ENCODE data around the gene GNG4.
"Not testable (repeated sequence)": the region's sequence is repeated elsewhere in the genome, so short reads cannot be mapped to it uniquely, and the experiment has no call there.

GNG4 gene

DNA sequence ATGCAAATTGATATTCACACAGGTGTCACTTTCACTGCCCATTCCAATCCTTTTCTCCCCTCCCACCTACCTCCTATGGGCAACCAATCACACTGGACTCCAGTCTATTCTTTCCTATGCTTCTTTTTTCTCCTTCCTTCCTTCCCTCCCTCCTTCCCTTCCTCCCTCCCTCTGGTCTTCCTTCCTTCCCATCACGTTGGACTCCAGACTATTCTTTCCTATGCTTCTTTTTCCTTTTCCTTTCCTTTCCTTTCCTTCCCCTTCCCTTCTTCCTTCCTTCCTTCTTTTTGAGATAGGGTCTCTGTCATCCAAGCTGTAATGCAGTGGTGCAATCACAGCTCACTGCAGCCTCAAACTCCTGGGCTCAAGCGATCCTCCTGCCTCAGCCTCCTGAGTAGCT lies 64.6 kb downstream of the GNG4 start:
- DNase-seq (ENCODE audit: low read depth, low spot score): no peak

DNA sequence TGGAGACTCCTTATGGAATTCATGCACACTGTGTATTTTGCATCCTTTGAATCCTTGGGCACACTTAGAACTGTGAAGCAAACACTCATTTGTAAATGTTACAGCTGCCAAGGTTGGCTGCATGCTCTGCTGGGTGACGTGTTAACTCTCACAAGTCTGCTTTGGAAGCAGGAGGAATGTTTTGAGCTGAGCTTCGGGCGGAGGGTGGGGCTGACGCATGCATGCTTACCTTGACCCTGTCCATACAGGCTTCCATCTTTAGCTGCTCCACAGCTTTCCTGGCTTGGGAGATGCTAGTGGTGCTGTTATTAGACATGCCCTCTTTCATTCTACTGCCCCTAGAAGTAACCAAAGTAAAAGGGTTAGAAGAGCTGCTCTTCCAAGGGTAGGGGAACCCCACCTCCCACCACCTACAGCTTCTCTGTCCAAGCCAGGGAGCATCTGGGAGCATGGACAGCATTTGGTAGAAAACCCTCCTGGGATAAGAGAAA lies 66.0 kb downstream of the GNG4 start:
- no peak for DNase-seq (ENCODE audit: low read depth, low spot score)

DNA sequence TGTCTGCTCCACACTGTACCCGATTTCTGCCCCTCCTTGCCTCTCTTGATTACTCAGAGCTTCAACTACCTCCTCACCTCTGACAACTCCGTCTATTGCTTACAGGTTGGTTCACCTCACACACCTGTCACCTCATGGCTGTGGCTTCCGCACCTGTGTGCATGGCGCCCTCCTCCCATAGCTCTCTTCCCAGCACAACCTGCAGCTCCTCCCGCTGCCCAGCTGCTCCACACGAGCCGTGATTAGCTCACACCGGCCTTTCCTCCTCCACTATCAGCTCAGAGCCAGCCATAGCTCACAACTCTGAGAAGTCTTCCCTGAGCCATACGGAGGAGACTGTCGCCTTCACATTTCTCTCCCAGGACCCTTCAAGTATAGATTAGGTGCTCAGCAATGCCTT lies 67.5 kb downstream of the GNG4 start:
- DNase-seq (ENCODE audit: low read depth, low spot score): no peak

DNA sequence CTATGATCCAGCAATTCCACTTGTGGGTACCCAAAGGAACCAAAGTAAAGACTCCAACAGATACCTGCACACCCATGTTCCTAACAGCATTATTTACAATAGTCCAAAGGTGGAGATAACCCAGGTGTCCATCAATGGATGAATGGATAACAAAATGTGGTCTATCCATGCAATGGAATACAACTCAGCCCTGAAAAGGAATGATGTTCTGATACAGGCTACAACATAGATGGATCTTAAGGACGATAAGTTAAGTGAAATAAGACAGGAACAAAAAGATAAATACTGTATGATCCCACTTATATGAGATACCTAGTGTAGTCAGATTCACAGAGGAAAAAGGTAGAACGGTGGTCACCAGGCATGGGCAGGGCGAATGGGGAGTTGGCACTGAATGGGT lies 69.7 kb downstream of the GNG4 start:
- DNase-seq (ENCODE audit: low read depth, low spot score): no peak

DNA sequence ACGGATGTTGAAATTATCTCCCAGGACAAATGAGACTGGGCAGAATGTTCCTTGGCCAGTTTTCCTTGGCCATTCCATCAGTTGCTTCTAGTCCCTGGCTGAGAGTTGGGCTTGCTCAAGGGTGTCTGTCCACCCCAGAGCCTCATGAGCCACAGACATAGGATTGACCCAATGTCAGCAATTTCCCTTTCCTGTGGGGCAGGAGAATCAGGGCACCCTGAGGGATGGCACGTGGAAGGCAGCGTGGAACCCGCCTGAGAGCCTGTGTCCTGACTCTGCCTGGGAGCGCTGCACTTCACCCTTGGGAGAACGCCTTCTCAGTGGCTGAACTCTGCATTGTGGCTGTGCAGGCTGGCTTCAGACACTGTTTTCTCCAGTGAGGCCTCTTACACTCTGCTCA lies 74.0 kb downstream of the GNG4 start:
- DNase-seq (ENCODE audit: low read depth, low spot score): no peak

DNA sequence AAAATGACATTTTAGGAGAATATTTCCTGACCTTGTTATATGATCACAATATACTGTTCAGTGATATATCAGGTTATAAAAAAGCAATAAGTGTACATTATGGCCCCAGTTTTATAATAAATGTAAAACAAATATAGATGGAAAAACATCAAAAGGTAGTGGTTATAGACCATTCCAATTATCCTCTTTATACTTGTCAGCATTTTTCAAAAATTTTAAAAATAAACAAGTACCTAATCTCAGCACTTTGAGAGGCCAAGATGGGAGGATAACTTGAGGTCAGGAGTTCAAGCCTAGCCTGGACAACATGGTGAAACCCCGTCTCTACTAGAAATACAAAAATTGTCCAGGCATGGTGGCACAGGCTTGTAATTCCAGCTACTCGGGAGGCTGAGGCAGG lies 75.7 kb downstream of the GNG4 start:
- no peak for DNase-seq (ENCODE audit: low read depth, low spot score)

DNA sequence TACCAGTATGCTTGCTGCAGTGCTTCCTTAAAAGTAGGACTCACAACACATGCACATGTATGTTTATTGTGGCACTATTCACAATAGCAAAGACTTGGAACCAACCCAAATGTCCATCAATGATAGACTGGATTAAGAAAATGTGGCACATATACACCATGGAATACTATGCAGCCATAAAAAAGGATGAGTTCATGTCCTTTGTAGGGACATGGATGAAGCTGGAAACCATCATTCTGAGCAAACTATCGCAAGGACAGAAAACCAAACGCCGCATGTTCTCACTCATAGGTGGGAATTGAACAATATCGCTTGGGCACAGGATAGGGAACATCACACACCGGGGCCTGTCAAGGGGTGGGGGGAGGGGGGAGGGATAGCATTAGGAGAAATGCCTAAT lies 76.6 kb downstream of the GNG4 start:
- not testable (repeated sequence) for DNase-seq (ENCODE audit: low read depth, low spot score)

DNA sequence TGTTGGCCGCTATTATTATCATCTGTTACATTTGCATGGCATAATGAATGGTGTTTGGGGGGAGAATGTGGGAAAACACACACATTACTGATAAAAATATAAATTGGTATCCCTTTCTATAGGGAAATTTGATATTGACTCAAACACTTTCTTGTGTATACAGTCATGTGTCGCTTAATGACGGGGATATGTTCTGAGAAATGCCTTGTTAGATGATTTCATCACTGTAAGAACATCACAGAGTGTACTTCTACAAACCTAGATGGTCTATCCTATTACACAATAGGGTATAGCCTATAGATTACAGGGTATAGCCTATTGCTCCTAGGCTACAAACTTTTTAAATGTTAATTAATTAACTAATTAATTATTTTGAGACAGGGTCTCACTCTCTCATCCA lies 78.1 kb downstream of the GNG4 start:
- no peak for DNase-seq (ENCODE audit: low read depth, low spot score)

DNA sequence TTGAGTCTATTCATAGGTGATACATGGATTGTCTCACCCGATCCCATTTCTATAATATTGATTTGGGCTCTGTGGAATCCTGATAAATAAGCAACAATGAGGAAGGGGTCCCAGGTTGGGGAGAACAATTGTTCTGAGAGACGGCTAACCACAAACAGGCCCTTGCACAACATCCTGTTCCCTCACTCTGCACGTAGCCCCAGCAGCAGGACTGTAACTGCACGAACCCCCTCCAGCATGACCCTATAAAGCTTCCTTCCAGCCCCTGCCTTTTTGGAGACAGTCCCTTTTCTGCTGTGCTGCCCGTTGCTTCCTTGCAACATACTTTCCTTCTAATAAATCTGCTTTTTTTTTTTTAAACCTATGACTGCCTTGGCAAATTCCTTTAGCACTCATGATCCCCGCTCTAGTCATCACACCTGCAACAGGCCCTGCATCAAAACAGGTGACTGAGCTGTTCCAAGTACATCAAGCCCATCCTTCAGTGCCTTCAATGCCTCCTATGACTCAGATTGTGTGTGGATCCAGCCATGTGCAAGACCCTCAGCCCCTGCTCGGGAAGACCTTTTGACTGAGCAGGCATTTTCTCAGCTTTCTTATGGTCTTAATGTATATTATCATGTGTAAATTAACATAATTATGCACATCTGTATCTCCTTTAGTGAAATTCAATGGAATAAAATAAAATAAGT lies 81.6 kb downstream of the GNG4 start:
- DNase-seq (ENCODE audit: low read depth, low spot score): no peak

DNA sequence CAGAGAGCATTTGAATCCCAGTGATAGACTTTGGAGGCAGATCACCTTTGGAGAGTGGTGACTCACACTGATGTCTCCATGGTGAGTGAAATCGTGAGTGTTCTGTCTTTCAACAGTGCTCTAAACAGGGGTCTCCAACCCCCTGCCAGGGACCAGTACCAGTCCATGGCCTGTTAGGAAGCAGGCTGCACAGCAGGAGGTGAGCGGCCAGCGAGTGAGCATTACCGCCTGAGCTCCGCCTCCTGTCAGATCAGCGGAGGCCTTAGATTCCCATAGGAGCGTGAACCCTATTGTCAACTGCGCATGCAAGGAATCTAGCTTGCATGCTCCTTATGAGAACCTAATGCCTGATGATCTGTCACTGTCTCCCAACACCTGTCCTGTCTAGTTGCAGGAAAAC lies 83.5 kb downstream of the GNG4 start:
- no peak for DNase-seq (ENCODE audit: low read depth, low spot score)

DNA sequence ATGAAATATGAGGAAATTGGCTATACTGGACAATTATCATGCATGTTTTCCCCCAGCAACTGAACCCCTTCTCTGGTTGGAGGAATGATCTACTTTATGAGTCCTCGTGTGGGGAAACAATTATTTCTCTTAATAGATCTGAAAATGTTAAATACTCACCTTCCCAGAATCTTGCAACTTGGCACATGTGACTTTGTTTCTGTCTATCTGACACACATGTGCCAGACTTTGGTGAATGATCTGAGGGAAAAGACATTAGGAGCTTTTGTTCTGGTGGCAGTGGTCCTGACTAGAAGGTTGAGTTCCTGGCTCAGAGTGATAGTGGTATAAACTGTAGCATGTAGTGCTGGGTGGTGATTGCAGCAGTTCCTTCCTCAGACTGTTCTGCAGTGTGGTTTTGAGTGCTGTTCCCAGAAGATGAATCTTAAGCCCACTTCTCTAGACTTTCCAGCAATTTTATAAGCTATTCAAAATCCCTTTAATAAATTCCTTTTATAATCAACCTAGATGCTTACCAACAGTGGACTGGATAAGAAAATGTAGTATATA lies 86.0 kb downstream of the GNG4 start:
- no peak for DNase-seq (ENCODE audit: low read depth, low spot score)

DNA sequence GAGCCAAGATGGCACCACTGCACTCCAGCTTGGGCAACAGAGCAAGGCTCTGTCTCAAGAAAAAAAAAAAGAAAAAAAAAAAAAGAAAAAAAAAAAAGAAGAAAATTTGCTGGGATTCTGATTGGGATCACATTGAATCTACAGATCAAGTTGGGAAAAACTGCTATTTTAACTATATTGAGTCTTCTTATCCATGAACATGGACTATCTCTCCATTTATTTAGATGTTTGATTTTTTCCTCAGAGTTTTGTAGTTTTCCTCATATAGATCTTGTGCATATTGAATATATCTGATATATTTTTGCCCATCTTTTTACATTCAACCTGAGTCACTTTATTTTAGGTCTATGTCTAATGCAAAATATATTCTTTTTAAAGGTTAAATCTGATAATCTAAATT lies 87.0 kb downstream of the GNG4 start:
- DNase-seq (ENCODE audit: low read depth, low spot score): no peak

DNA sequence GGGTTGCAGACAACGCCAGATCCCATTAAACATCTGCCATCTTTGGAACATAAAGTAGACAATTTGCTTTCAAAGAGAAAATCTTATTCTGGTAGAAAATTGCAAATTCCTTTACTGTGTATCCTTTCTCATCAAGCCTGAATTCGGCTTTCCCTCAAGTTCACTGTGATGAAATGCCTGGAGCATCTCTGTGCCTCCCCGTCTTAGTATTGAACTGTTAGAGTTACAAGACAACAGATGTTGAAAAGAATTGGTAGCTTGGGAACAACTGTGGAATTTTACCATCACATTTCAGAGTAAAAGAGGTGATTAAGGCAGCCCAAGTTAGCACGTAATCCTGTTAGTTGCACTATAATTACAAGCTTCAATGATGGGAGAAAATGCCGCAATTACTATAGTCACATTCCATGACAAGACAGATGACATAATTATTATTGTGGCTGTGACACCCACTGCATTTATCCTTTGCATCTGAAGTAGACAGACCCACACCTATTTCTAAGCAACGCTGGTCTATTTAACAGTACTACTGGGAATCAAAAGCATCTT lies 90.9 kb downstream of the GNG4 start:
- DNase-seq (ENCODE audit: low read depth, low spot score): no peak

DNA sequence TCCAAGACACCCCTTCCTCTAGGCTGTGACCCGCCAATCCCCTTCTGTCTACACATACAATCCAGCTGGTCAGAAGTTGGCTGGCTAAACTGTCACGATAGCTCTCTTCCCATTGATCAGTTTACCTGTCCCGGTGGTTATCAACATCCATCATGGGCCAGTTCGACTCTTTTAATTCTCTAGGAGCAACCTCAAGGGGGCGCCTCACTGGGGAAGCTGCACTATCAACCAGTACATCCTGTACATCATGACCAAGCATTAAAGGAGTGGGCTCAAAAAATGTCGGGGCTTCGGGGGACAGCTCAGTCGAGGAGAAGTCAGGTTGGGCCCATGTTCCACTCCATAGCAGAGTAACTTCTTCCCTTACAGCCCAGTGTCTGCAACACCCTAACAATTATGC lies 92.1 kb downstream of the GNG4 start:
- no peak for DNase-seq (ENCODE audit: low read depth, low spot score)

DNA sequence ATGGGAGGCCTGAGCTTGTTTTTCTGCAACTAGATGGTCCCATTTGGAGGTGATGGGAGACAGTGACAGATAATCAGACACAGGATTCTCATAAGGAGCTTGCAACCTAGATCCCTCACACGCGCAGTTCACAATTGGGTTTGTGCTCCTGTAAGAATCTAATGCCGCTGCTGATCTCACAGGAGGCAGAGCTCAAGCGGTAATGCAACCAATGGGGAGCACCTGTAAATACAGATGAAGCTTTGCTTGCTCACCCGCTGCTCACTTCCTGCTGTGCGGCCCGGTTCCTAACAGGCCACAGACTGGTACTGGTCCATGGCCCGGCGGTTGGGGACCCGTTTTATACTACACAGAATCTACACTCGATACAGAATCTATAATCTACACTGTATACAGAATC lies 92.8 kb downstream of the GNG4 start:
- DNase-seq (ENCODE audit: low read depth, low spot score): no peak

DNA sequence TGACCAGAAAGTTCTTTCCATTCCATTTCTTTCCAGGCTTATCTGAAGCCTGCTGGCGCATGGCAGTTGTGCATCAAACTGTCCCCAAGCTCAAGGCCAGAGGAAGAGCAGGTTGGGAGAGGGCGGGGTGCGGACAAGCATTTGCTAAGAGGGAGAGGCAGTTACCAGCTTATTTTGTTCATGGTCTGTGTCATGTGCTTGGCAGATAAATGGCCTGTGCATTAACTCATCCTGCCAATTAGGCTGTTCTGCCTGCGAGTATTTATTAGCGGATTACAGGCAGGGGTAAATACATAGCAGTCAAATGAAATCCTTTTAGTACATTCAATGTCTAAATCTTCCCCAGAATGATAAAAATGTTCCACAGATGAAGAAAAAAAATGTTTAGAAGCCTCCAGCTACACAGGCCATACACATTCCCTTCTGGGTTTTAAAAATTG lies 96.5 kb downstream of the GNG4 start:
- DNase-seq (ENCODE audit: low read depth, low spot score): no peak

DNA sequence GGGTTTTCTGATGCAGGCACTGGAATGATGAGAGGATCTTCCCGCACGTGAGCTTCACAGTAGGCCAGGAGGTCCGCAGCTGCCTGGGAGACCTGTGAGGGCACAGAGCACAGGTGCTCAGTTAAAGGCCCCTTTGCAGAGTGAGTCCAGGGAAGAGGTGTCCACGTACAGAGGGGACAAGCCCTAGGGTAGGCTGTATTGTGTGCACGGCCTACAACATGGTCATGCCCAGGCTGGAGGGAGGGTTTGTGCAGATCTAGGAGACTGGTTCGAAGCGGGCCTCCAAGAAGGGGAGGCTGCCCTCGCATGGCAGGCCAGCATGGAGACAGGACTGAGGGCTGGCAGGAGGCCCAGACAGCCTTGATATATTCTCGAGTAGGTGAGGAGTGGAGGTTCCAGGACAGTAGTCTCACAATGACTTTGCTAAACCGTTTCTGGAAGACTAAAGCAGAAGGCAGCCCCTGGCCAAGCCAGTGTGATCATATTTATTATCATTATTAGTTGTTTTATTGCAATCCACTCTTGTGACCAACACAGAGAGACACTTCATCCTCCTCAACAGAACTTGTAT lies 97.4 kb downstream of the GNG4 start:
- no peak for DNase-seq (ENCODE audit: low read depth, low spot score)

DNA sequence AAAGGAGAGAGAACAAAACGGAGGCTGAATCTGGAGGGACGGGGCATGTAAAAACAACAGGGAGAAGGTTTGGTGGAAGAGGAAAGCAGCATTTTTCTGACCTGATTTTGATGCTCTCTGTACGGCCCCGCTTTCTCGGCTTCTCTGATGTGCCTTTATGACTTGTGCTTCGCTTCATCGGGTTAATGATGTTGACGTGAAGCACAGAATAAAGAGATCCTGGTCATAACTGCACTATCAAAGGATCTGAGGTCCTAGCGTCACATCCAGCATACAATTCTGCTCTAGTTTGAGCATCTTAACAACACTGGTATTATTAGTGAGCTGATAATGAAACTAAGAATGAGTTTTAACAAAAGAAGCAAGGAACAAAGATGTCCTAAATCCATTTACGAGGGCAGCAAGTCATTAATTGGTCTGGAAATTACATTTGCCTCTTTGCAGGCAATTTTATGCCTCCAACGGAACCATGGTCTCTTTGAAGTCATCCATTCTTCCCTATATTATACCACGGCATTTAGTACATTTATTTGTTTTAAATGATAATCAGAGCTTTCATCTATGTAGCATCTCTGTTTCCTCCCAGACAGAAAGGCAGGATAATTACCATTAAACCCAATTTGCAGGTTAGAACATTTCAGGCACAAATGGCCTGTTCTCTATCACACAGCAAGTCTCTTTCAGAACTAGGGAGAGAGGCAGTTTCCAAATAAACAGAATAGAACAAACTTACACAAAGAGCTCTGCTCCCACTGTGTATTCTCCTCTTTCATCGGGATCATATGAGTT lies 100.0 kb downstream of the GNG4 start:
- DNase-seq (ENCODE audit: low read depth, low spot score): no peak

DNA sequence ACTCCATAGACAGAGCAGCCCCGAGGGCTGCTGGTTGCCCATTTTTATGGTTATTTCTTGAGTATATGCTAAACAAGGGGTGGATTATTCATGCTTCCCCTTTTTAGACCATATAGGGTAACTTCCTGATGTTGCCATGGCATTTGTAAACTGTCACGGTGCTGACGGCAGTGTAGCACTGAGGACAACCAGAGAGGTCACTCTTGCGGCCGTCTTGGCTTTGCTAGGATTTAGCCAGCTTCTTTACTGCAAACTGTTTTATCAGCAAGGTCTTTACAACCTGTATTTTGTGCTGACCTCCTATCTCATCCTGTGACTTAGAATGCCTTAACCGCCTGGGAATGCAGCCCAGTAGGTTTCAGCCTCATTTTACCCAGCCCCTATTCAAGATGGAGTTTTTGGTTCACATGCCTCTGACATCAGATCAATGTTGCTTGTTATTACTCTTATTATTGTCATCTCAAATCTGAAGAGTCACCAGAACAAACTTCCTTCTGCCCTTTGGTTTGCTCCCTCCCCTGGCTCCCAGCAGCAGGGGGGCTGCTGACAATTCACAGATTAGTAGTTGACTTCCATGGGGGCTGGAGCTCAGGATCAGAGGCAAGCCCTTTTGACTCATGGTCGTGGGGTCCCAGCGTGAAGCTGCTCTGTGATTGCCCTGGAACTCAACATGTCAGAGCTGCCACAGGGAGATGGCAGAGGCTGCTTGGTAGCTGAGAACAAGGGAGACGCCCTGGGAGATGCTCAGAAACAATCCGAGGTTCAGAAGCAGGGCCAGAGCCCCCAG lies 103.0 kb downstream of the GNG4 start:
- DNase-seq (ENCODE audit: low read depth, low spot score): not testable (repeated sequence)

DNA sequence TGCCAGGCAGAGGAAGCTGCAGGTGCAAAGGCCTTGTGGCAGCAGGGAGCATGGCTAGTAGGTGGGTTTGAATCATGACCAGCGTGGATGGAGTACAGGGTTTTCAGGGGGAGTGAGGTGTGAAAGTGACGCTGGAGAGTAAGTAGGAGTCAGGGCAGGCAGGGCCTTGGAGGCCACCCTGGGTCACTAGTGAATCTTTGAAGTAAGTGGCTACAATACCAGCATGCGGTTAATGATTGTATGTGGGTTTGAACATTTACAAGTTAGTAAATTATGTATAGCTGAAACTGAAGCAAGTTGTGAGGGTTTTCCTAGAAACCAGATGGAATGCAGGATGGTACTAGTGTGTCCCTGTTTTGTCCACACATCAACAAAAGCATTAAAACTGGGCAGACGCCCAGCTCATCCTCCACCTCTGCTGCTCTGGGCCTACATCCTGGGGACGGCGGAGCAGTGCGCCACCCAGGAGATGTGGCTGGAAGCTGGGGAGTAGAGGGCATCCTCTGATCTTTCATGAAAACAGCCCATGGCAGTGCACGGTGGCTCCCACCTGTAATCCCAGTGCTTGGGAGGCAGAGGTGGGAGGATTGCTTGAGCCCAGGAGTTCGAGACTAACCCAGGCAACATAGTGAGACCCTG lies 104.2 kb downstream of the GNG4 start:
- no peak for DNase-seq (ENCODE audit: low read depth, low spot score)

DNA sequence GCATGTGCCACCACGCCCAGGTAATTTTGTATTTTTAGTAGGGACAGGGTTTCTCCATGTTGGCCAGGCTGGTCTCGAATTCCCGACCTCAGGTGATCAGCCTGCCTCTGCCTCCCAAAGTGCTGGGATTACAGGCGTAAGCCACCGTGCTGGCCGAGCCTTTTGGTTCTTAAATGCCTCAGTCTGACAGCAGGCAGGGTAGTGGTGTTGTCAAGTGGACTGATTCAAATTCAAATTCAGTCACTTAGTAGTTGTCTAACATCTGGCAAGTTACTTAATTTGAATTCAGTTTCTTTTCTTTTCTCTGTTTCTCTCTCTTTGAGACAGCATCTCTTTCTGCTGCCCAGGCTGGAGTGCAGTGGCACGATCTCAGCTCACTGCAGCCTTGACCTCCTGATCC lies 106.7 kb downstream of the GNG4 start:
- DNase-seq (ENCODE audit: low read depth, low spot score): not testable (repeated sequence)

All from brain pericyte (primary cell).